ENCODE measurements around the gene SHF. TPM values are rescaled to one million over a fixed set of nuclear protein-coding genes. Genes with fewer than 3 reads are reported as not detected.

Gene SHF
- total RNA-seq, 2 donors from 2014 or later: 42.0 to 53.8 TPM

GRCh38 chr15:45132844-45133560, 54.8 kb downstream of the SHF start:
- Histone ChIP-seq H3K4me3 (ENCODE audit: low read length) (no peak overlapping the region), H3K36me3 (ENCODE audit: control insufficient read depth, insufficient read depth, low read length) (no peaks in the 10 kb centered on the region), H3K27me3 (ENCODE audit: control insufficient read depth, insufficient read depth, low read length, poor library complexity, severe bottlenecking) (peaks cover 95% of the 10 kb centered on the region), H3K9me3 (ENCODE audit: control insufficient read depth, low read length) (no peaks in the 10 kb centered on the region), H3K27ac (ENCODE audit: low read depth, low read length) (no peak overlapping the region), H3K4me1 (ENCODE audit: control insufficient read depth, insufficient read depth, low read length) (peaks cover 3% of the 10 kb centered on the region), H3K9ac (ENCODE audit: extremely low read depth, low read length, poor library complexity, severe bottlenecking) (no peak overlapping the region)
- Mint-ChIP-seq H3K27ac (no peak overlapping the region), H3K9me3 (no peaks in the 10 kb centered on the region), H3K27me3 (ENCODE audit: insufficient read depth) (peaks cover 91% of the 10 kb centered on the region), H3K4me1 (peaks cover 7% of the 10 kb centered on the region), H3K36me3 (ENCODE audit: low read depth) (no peaks in the 10 kb centered on the region), H3K4me3 (no peak overlapping the region)
- WGBS, 2 experiments (ENCODE audit: insufficient coverage in 1 of 2, insufficient read length in 1 of 2): 60 to 87% methylated on average over 1 to 3 of the region's 3 CpGs
- TF ChIP-seq, protein P1, sequence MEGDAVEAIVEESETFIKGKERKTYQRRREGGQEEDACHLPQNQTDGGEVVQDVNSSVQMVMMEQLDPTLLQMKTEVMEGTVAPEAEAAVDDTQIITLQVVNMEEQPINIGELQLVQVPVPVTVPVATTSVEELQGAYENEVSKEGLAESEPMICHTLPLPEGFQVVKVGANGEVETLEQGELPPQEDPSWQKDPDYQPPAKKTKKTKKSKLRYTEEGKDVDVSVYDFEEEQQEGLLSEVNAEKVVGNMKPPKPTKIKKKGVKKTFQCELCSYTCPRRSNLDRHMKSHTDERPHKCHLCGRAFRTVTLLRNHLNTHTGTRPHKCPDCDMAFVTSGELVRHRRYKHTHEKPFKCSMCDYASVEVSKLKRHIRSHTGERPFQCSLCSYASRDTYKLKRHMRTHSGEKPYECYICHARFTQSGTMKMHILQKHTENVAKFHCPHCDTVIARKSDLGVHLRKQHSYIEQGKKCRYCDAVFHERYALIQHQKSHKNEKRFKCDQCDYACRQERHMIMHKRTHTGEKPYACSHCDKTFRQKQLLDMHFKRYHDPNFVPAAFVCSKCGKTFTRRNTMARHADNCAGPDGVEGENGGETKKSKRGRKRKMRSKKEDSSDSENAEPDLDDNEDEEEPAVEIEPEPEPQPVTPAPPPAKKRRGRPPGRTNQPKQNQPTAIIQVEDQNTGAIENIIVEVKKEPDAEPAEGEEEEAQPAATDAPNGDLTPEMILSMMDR (conservative IDR thresholded peaks at IDR 0.05): no peak
- DNase-seq: no peak

- no peak overlapping the region for H3K27ac ChIP-seq (ENCODE audit: low read depth, low read length)
- H3K36me3 Mint-ChIP-seq (ENCODE audit: low read depth): no peaks in the 10 kb centered on the region
- peaks cover 91% of the 10 kb centered on the region for H3K27me3 Mint-ChIP-seq (ENCODE audit: insufficient read depth)
- H3K9me3 ChIP-seq (ENCODE audit: control insufficient read depth, low read length): no peaks in the 10 kb centered on the region
- 88 to 91% methylated on average over 3 of the region's 3 CpGs for WGBS, 2 experiments (ENCODE audit: insufficient coverage in 1 of 2, insufficient read length in 1 of 2)
- H3K36me3 ChIP-seq (ENCODE audit: control insufficient read depth, insufficient read depth, low read length): no peaks in the 10 kb centered on the region
- no peak for DNase-seq
- no peak overlapping the region for H3K4me3 ChIP-seq (ENCODE audit: low read length)
- H3K4me3 Mint-ChIP-seq: no peak overlapping the region
- no peak overlapping the region for H3K27ac Mint-ChIP-seq
- H3K27me3 ChIP-seq (ENCODE audit: control insufficient read depth, insufficient read depth, low read length, poor library complexity, severe bottlenecking): peaks cover 99% of the 10 kb centered on the region
- TF ChIP-seq, protein P1 (conservative IDR thresholded peaks at IDR 0.05): no peak
- peaks cover 7% of the 10 kb centered on the region for H3K4me1 Mint-ChIP-seq
- no peak overlapping the region for H3K9ac ChIP-seq (ENCODE audit: extremely low read depth, low read length, poor library complexity, severe bottlenecking)
- H3K4me1 ChIP-seq (ENCODE audit: control insufficient read depth, insufficient read depth, low read length): peaks cover 3% of the 10 kb centered on the region
- no peaks in the 10 kb centered on the region for H3K9me3 Mint-ChIP-seq
Observed at GRCh38 chr15:45131510-45131909, 56.3 kb downstream of the SHF start.

DNA sequence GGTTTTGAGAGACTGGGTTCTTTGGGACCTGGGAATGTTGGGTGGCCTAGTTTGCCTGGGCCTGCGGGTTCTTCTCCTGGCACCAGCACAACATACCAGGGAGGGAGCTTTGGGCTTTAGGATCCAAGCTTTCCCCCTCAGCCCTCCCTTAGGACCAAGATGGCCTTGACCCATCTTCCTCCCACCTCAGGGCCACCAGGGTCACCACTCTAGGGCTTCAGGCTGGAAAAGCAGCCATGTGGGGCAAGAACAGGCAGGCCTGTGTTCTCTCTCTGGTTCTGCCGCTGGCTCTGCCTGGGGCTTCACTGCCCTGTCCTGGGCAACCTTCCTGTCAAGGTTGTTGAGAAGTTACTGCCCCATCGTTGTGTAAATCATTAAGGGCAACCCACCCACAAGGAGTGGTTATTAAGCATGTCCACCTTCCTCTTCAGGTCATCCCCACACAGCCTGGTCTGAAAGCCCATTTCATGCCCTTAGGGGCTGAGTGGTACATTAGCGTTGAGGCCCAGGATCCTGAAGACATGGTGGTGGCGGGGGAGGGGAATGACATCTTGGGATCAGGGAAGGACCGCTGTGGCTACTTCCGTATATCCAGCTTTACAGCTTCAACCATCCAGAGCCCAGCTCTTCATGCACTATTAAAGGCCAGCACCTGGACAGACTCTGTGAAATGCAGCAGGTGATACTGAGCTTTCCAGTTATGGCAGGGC, 57.3 kb downstream of the SHF start:
- no peaks in the 10 kb centered on the region for H3K9me3 Mint-ChIP-seq
- H3K27me3 ChIP-seq (ENCODE audit: control insufficient read depth, insufficient read depth, low read length, poor library complexity, severe bottlenecking): peaks cover 100% of the 10 kb centered on the region

More for the DNA sequence above, 57.3 kb downstream of the SHF start:
- Mint-ChIP-seq H3K4me3 (peak overlapping the region; percentile 51), H3K27me3 (ENCODE audit: insufficient read depth) (peaks cover 94% of the 10 kb centered on the region), H3K4me1 (peaks cover 5% of the 10 kb centered on the region), H3K27ac (no peak overlapping the region), H3K36me3 (ENCODE audit: low read depth) (no peaks in the 10 kb centered on the region)
- peaks cover 3% of the 10 kb centered on the region for H3K4me1 ChIP-seq (ENCODE audit: control insufficient read depth, insufficient read depth, low read length)
- DNase-seq: no peak
- no peak overlapping the region for H3K9ac ChIP-seq (ENCODE audit: extremely low read depth, low read length, poor library complexity, severe bottlenecking)
- TF ChIP-seq, protein P1 (conservative IDR thresholded peaks at IDR 0.05): no peak
- H3K9me3 ChIP-seq (ENCODE audit: control insufficient read depth, low read length): no peaks in the 10 kb centered on the region
- no peak overlapping the region for H3K27ac ChIP-seq (ENCODE audit: low read depth, low read length)
- H3K36me3 ChIP-seq (ENCODE audit: control insufficient read depth, insufficient read depth, low read length): no peaks in the 10 kb centered on the region
- no peak overlapping the region for H3K4me3 ChIP-seq (ENCODE audit: low read length)
- WGBS, 2 experiments (ENCODE audit: insufficient coverage in 1 of 2, insufficient read length in 1 of 2): 89 to 94% methylated on average over 4 to 7 of the region's 7 CpGs

All from endodermal cell (in vitro differentiated cells).